Endothelial cell of umbilical vein (primary cell): ENCODE results near the gene NEURL1B. TPM values are rescaled to one million over a fixed set of nuclear protein-coding genes. Genes with fewer than 3 reads are reported as not detected.

ENCODE experiments used
- BruUV-seq: library from RNA; stranded (reverse); fragments of 400-500 nt; replicated peaks from 2 replicates; lab custom pipeline; 2021; lab: Mats Ljungman, UMichigan
- CTCF ChIA-PET: fragments of 300-600, 350-600 bp; sonication (Branson Sonifier 250); formaldehyde crosslinking; loops from one replicate; lab custom pipeline; 2021; ENCODE audit warnings: antibody characterized with exemption, inconsistent platforms; lab: Charles Lee
- POLR2A ChIA-PET: fragments of 300-600, 350-600 bp; sonication (Branson Sonifier 250); formaldehyde crosslinking; loops from one replicate; lab custom pipeline; 2021; ENCODE audit warnings: antibody characterized with exemption, inconsistent platforms; lab: Charles Lee
- DNase-seq: peaks from one replicate; pipeline ENCODE4 v3.0.0-alpha.2; 2011; ENCODE audit warnings: low read depth, low spot score
- FAIRE-seq: peaks from 2 replicates; lab custom pipeline; 2011; peaks lifted over from hg19 to GRCh38; lab: Jason Lieb, UNC
- H2AFZ ChIP-seq: 2 replicates; pipeline ENCODE4 v1.6.0; 2012; ENCODE audit warnings: low read depth, low read length, control low read depth, inconsistent platforms
- H3K27ac ChIP-seq: 2 replicates; pipeline ENCODE4 v1.5.1; 2011; ENCODE audit warnings: low read depth, mild to moderate bottlenecking, control low read depth, low read length, moderate library complexity; ENCODE audit not compliant: insufficient read depth
- H3K27me3 ChIP-seq, 2 experiments: 2 replicates each; pipeline versions ENCODE4 v1.6.0 to v1.6.1; 2011; ENCODE audit warnings: low read length in 2 of 2, mixed read lengths in 1 of 2; ENCODE audit not compliant: control insufficient read depth in 2 of 2, insufficient read depth in 2 of 2
- H3K36me3 ChIP-seq, 2 experiments: 2 replicates in 1 of 2; 3 replicates in 1 of 2; pipeline ENCODE4 v1.5.1; 2011; ENCODE audit warnings: low read length in 2 of 2, mild to moderate bottlenecking in 1 of 2, moderate library complexity in 1 of 2; ENCODE audit not compliant: control insufficient read depth in 2 of 2, insufficient read depth in 2 of 2; ENCODE audit errors: extremely low read depth in 1 of 2
- H3K4me1 ChIP-seq: 3 replicates; pipeline ENCODE4 v1.5.1; 2011; ENCODE audit warnings: mild to moderate bottlenecking, low read length; ENCODE audit not compliant: control insufficient read depth, insufficient read depth; ENCODE audit errors: extremely low read depth
- H3K4me2 ChIP-seq: 2 replicates; pipeline ENCODE4 v1.6.1; 2011; ENCODE audit warnings: low read length, control low read depth, mixed read lengths; ENCODE audit not compliant: insufficient read depth
- H3K4me3 ChIP-seq, 3 experiments: fragments of 200-600 bp in 1 of 3; sonication (generic), shearing (Covaris generic) in 1 of 3; replicated peaks in 1 of 3; 2 replicates each; pipeline ENCODE4 v1.5.1; 2011 to 2016; ENCODE audit warnings: control low read depth in 3 of 3, low read length in 3 of 3, mild to moderate bottlenecking in 2 of 3, inconsistent platforms in 1 of 3, low read depth in 1 of 3, moderate library complexity in 1 of 3; ENCODE audit not compliant: insufficient read depth in 1 of 3
- H3K79me2 ChIP-seq: 2 replicates; pipeline ENCODE4 v1.6.0; 2012; ENCODE audit warnings: low read length, inconsistent platforms; ENCODE audit not compliant: control insufficient read depth, insufficient read depth
- H3K9ac ChIP-seq: replicated peaks from 2 replicates; pipeline ENCODE3; 2011; ENCODE audit warnings: low read length, control low read depth; ENCODE audit not compliant: insufficient read depth; ENCODE audit errors: extremely low read depth
- H3K9me1 ChIP-seq: replicated peaks from 3 replicates; pipeline ENCODE4 v1.6.0; 2011; ENCODE audit warnings: mild to moderate bottlenecking, low read length; ENCODE audit not compliant: control insufficient read depth, insufficient read depth; ENCODE audit errors: extremely low read depth
- H3K9me3 ChIP-seq: replicated peaks from 2 replicates; pipeline ENCODE4 v1.5.1; 2012; ENCODE audit warnings: low read length, inconsistent platforms; ENCODE audit not compliant: control insufficient read depth, insufficient read depth
- H4K20me1 ChIP-seq: replicated peaks from 2 replicates; pipeline ENCODE3; 2011; ENCODE audit warnings: mild to moderate bottlenecking, low read length; ENCODE audit not compliant: control insufficient read depth, insufficient read depth; ENCODE audit errors: extremely low read depth
- EZH2 ChIP-seq: IDR thresholded peaks from 2 replicates; pipeline ENCODE4 v1.6.1; 2012; ENCODE audit warnings: borderline replicate concordance, low read depth, mild to moderate bottlenecking, moderate library complexity, low read length, inconsistent platforms; ENCODE audit not compliant: severe bottlenecking
- FOS ChIP-seq: IDR thresholded peaks from 2 replicates; pipeline ENCODE4 v1.6.1; 2011; ENCODE audit warnings: mild to moderate bottlenecking, low read length, moderate library complexity, borderline replicate concordance; ENCODE audit not compliant: insufficient read depth
- GATA2 ChIP-seq: IDR thresholded peaks from 2 replicates; pipeline ENCODE4 v1.7.0; 2011; ENCODE audit warnings: low read depth, mild to moderate bottlenecking, moderate library complexity, mixed read lengths, low read length; ENCODE audit not compliant: insufficient read length, insufficient read depth
- JUN ChIP-seq: IDR thresholded peaks from 2 replicates; pipeline ENCODE4 v1.6.1; 2011; ENCODE audit warnings: borderline replicate concordance, low read depth; ENCODE audit not compliant: insufficient read length, insufficient read depth
- MYC ChIP-seq: IDR thresholded peaks from one replicate; pipeline ENCODE4 v1.6.1; 2011; ENCODE audit warnings: mild to moderate bottlenecking, low read depth, low read length
- POLR2A ChIP-seq: IDR thresholded peaks from 2 replicates; pipeline ENCODE4 v1.6.1; 2012; ENCODE audit warnings: low read depth, mild to moderate bottlenecking, control low read depth, low read length
- POLR2AphosphoS5 ChIP-seq: IDR thresholded peaks from 2 replicates; pipeline ENCODE4 v1.6.1; 2012; ENCODE audit warnings: low read depth, mild to moderate bottlenecking, control low read depth, low read length, moderate library complexity; ENCODE audit not compliant: insufficient read depth
- dilution Hi-C: fragments of 300-500 bp; cut with MboI; formaldehyde crosslinking; loops from one replicate; pipeline ENCODE4 v1.15.0; 2019; ENCODE audit warnings: low sequenced_read_pairs; ENCODE audit not compliant: extremely low pct_ligation_motif_present
- intact Hi-C: fragments of 100-400 bp; cut with micrococcal nuclease; formaldehyde crosslinking; loops from one replicate; pipeline ENCODE4 v1.10.0; 2022
- polyA plus RNA-seq, 4 experiments: library from polyadenylated mRNA; depleted of rRNA in 3 of 4; stranded (reverse) in 3 of 4; unstranded in 1 of 4; fragments of >200 nt; gene quantifications; 2 replicates each; pipeline versions ENCODE4 v1.2.1 to v1.2.3, GENCODE V29; 2011 to 2012; ENCODE audit warnings: missing spikeins in 1 of 4
- total RNA-seq: library from RNA; stranded (reverse); gene quantifications from 2 replicates; pipeline ENCODE4 v1.2.3, GENCODE V29; 2021
- TF ChIP-seq, protein P1 (sequence below): IDR thresholded peaks from 2 replicates; pipeline ENCODE4 v1.6.1; 2011; ENCODE audit not compliant: insufficient read depth, insufficient read length
- TF ChIP-seq, protein P2 (sequence below), 2 donors: IDR thresholded peaks; 1 replicate in 1 of 2; 2 replicates in 1 of 2; pipeline ENCODE4 v1.5.1; 2011; ENCODE audit warnings: low read length in 2 of 2, mild to moderate bottlenecking in 2 of 2, moderate library complexity in 2 of 2, control low read depth in 1 of 2, inconsistent platforms in 1 of 2, low read depth in 1 of 2; ENCODE audit not compliant: insufficient read depth in 1 of 2; ENCODE audit errors: extremely low read depth in 1 of 2

NEURL1B gene
- total and polyA plus RNA-seq, 2 donors (not counting 3 experiments of a cell fraction or from before 2014, with no cell fraction given) = 0.44 to 1.6 TPM

DNA sequence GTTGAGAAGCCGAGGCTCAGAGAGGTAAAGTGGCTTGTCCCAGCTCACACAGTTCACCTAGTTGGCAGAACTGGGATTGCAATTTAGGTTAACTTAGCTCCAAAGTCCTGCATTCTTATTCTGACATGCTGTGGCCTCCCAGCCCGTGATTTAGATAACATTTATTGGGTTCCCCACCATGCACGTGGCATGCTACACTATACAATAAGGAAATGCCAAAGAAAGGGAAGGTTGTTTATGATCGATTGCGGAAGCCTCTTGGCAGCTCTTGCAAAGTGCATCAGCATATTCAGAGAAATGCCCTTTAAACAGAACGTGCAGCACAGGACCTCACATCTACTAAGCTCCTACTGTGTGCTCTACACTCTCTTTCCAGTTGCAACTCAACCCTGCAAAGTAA lies 3.2 kb downstream of the NEURL1B start:
- dilution Hi-C loops = no loop called here
- no peak overlapping the region for H2AFZ ChIP-seq

More for the DNA sequence above, 3.2 kb downstream of the NEURL1B start:
- no peaks in the 10 kb centered on the region for H3K9me1 ChIP-seq
- no peak overlapping the region for H3K4me3 ChIP-seq
- no peaks in the 10 kb centered on the region for H3K9me3 ChIP-seq
- H3K4me1 ChIP-seq = peaks cover 7% of the 10 kb centered on the region
- DNase-seq (no peak), FAIRE-seq (no peak)
- no peaks in the 10 kb centered on the region for H3K36me3 ChIP-seq
- ChIA-PET CTCF (no interaction called here), POLR2A (no interaction called here)
- TF ChIP-seq MYC (no peak), GATA2 (no peak), FOS (no peak), EZH2 (no peak), POLR2AphosphoS5 (no peak), JUN (no peak), POLR2A (no peak)
- TF ChIP-seq, protein P1, sequence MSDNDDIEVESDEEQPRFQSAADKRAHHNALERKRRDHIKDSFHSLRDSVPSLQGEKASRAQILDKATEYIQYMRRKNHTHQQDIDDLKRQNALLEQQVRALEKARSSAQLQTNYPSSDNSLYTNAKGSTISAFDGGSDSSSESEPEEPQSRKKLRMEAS = no peak
- TF ChIP-seq, protein P2, sequence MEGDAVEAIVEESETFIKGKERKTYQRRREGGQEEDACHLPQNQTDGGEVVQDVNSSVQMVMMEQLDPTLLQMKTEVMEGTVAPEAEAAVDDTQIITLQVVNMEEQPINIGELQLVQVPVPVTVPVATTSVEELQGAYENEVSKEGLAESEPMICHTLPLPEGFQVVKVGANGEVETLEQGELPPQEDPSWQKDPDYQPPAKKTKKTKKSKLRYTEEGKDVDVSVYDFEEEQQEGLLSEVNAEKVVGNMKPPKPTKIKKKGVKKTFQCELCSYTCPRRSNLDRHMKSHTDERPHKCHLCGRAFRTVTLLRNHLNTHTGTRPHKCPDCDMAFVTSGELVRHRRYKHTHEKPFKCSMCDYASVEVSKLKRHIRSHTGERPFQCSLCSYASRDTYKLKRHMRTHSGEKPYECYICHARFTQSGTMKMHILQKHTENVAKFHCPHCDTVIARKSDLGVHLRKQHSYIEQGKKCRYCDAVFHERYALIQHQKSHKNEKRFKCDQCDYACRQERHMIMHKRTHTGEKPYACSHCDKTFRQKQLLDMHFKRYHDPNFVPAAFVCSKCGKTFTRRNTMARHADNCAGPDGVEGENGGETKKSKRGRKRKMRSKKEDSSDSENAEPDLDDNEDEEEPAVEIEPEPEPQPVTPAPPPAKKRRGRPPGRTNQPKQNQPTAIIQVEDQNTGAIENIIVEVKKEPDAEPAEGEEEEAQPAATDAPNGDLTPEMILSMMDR (IDR thresholded peaks at IDR 0.05; ENCODE audit: extremely low read depth in 1 of 2, insufficient read depth in 1 of 2, low read depth in 1 of 2, low read length in 2 of 2) = no peak
- peaks cover 15 to 28% of the 10 kb centered on the region in 2 experiments for H3K27me3 ChIP-seq
- H3K9ac ChIP-seq = no peak overlapping the region
- no peaks in the 10 kb centered on the region for H4K20me1 ChIP-seq
- intact Hi-C loops = loop anchor here (5.0 kb wide), 1 partner anchor 182 kb away; no protein-coding TSS in a partner anchor
- BruUV-seq = no TSS peak
- no peaks in the 10 kb centered on the region for H3K79me2 ChIP-seq
- no peak overlapping the region for H3K4me2 ChIP-seq
- H3K27ac ChIP-seq = no peak overlapping the region
